ENCODE results near the gene USH1C.

GRCh38 chr11:17538054-17538453 lies 6.2 kb downstream of the USH1C start:
- TF ChIP-seq ARNTL (CRISPR knock-in tag; IDR thresholded peaks at IDR 0.05; ENCODE audit: borderline replicate concordance, low read depth) = no peak
- no peak for TF ChIP-seq CREB5 (CRISPR knock-in tag; IDR thresholded peaks at IDR 0.05; ENCODE audit: low read depth)
- no peak for TF ChIP-seq BACH2 (CRISPR knock-in tag; IDR thresholded peaks at IDR 0.05; ENCODE audit: borderline replicate concordance)
- no peak for TF ChIP-seq GLIS3 (CRISPR knock-in tag; IDR thresholded peaks at IDR 0.05)
- TF ChIP-seq, protein P1, sequence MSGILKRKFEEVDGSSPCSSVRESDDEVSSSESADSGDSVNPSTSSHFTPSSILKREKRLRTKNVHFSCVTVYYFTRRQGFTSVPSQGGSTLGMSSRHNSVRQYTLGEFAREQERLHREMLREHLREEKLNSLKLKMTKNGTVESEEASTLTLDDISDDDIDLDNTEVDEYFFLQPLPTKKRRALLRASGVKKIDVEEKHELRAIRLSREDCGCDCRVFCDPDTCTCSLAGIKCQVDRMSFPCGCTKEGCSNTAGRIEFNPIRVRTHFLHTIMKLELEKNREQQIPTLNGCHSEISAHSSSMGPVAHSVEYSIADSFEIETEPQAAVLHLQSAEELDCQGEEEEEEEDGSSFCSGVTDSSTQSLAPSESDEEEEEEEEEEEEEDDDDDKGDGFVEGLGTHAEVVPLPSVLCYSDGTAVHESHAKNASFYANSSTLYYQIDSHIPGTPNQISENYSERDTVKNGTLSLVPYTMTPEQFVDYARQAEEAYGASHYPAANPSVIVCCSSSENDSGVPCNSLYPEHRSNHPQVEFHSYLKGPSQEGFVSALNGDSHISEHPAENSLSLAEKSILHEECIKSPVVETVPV (CRISPR knock-in tag; IDR thresholded peaks at IDR 0.05) = no peak
- TF ChIP-seq ESRRG (CRISPR knock-in tag; IDR thresholded peaks at IDR 0.05) = no peak
- no peak for TF ChIP-seq ZFP30 (CRISPR knock-in tag; IDR thresholded peaks at IDR 0.05)
- no peak for TF ChIP-seq ZFP3 (CRISPR knock-in tag; IDR thresholded peaks at IDR 0.05)
- TF ChIP-seq PATZ1 (CRISPR knock-in tag; IDR thresholded peaks at IDR 0.05; ENCODE audit: borderline replicate concordance) = no peak
- TF ChIP-seq ZC3H10 (CRISPR knock-in tag; IDR thresholded peaks at IDR 0.05) = no peak
- TF ChIP-seq RARB (CRISPR knock-in tag; IDR thresholded peaks at IDR 0.05) = no peak
- no peak for TF ChIP-seq TCF4 (CRISPR knock-in tag; IDR thresholded peaks at IDR 0.05; ENCODE audit: borderline replicate concordance)
- no peak for TF ChIP-seq ZNF8 (CRISPR knock-in tag; IDR thresholded peaks at IDR 0.05)
- TF ChIP-seq CSDC2 (CRISPR knock-in tag; IDR thresholded peaks at IDR 0.05) = no peak

Data from SK-N-SH treated with all-trans-retinoic acid at 6 μM for 48 hours (cell line).